NCI-H748 treated with DMSO at 0.1 percent for 48 hours (cell line): Measurements from ENCODE around the gene MBIP.

Source experiments
- DNase-seq: peaks from one replicate; lab custom pipeline; 2025; lab: John Stamatoyannopoulos, UW

MBIP gene

GRCh38 chr14:36264107-36264506, 56.3 kb downstream of the MBIP start:
- DNase-seq: no peak

- DNase-seq: no peak
Measured at GRCh38 chr14:36260970-36261640, 59.3 kb downstream of the MBIP start.

GRCh38 chr14:36258241-36258640, 62.2 kb downstream of the MBIP start:
- DNase-seq: no peak

- no peak for DNase-seq
Measured at GRCh38 chr14:36256126-36256801, 64.2 kb downstream of the MBIP start.

- DNase-seq: no peak
Measured at GRCh38 chr14:36254020-36254624, 66.3 kb downstream of the MBIP start.
